Activated CD4-positive, CD25-positive, alpha-beta regulatory T cell treated with anti-CD3 and anti-CD28 coated beads, Interleukin-2, amount 50 U/mL, for 16 hours (primary cell): Measurements from ENCODE around the gene LURAP1L.

ENCODE experiments used
- DNase-seq: peaks from one replicate; pipeline ENCODE4 v3.0.0-alpha.2; 2020; ENCODE audit warnings: low read depth, low spot score

Gene LURAP1L

GRCh38 chr9:12774861-12775678, at the start of gene LURAP1L:
Gene LURAP1L, plus strand, starts transcription at chr9:12775020. Its CDS starts 696 bp downstream, at chr9:12775716.
- DNase-seq: no peak

- DNase-seq: no peak
These were observed 48.0 kb upstream of the LURAP1L start for GRCh38 chr9:12726795-12727194.

- DNase-seq: no peak
These were observed 44.6 kb upstream of the LURAP1L start for GRCh38 chr9:12730198-12730597.

GRCh38 chr9:12730927-12731326, 43.9 kb upstream of the LURAP1L start:
- no peak for DNase-seq

- no peak for DNase-seq
These were observed 41.8 kb upstream of the LURAP1L start for GRCh38 chr9:12732971-12733370.

GRCh38 chr9:12735665-12736064, 39.2 kb upstream of the LURAP1L start:
- no peak for DNase-seq

- DNase-seq: no peak
These were observed 36.9 kb upstream of the LURAP1L start for GRCh38 chr9:12737871-12738270.

- no peak for DNase-seq
These were observed 35.7 kb upstream of the LURAP1L start for GRCh38 chr9:12739014-12739652.

- DNase-seq: no peak
These were observed 34.0 kb upstream of the LURAP1L start for GRCh38 chr9:12740845-12741244.

- DNase-seq: no peak
These were observed 26.8 kb upstream of the LURAP1L start for GRCh38 chr9:12748016-12748415.

- DNase-seq: no peak
These were observed 25.9 kb upstream of the LURAP1L start for GRCh38 chr9:12748954-12749353.

GRCh38 chr9:12753931-12754330, 20.9 kb upstream of the LURAP1L start:
- DNase-seq: no peak

GRCh38 chr9:12759761-12760160, 15.1 kb upstream of the LURAP1L start:
- no peak for DNase-seq

- DNase-seq: no peak
These were observed 14.1 kb upstream of the LURAP1L start for GRCh38 chr9:12760758-12761157.

GRCh38 chr9:12764150-12764549, 10.7 kb upstream of the LURAP1L start:
- no peak for DNase-seq

- no peak for DNase-seq
These were observed 9.6 kb upstream of the LURAP1L start for GRCh38 chr9:12765088-12765798.

GRCh38 chr9:12766357-12766756, 8.5 kb upstream of the LURAP1L start:
- DNase-seq: no peak

- no peak for DNase-seq
These were observed 4.6 kb upstream of the LURAP1L start for GRCh38 chr9:12770261-12770660.

- no peak for DNase-seq
These were observed 2.9 kb upstream of the LURAP1L start for GRCh38 chr9:12771891-12772290.

- no peak for DNase-seq
These were observed 1.3 kb upstream of the LURAP1L start for GRCh38 chr9:12773562-12773961.

- DNase-seq: no peak
These were observed 1.1 kb downstream of the LURAP1L start for GRCh38 chr9:12775679-12776512.
